GM10266 (cell line): Measurements from ENCODE around the gene MMP17.
A peak's percentile ranks its signal among the peaks of the same experiment; 100 is the strongest.
"Not testable (repeated sequence)": the region's sequence is repeated elsewhere in the genome, so short reads cannot be mapped to it uniquely, and the experiment has no call there.

ENCODE experiments used
- DNase-seq: peaks from one replicate; pipeline ENCODE4 v3.0.0; 2012; ENCODE audit errors: extremely low spot score
- TF ChIP-seq, protein P1 (sequence below): IDR thresholded peaks from 2 replicates; pipeline ENCODE4 v1.5.1; 2012; ENCODE audit warnings: mild to moderate bottlenecking, low read depth; ENCODE audit not compliant: control insufficient read depth, insufficient read depth; ENCODE audit errors: missing control alignments

Gene MMP17

DNA sequence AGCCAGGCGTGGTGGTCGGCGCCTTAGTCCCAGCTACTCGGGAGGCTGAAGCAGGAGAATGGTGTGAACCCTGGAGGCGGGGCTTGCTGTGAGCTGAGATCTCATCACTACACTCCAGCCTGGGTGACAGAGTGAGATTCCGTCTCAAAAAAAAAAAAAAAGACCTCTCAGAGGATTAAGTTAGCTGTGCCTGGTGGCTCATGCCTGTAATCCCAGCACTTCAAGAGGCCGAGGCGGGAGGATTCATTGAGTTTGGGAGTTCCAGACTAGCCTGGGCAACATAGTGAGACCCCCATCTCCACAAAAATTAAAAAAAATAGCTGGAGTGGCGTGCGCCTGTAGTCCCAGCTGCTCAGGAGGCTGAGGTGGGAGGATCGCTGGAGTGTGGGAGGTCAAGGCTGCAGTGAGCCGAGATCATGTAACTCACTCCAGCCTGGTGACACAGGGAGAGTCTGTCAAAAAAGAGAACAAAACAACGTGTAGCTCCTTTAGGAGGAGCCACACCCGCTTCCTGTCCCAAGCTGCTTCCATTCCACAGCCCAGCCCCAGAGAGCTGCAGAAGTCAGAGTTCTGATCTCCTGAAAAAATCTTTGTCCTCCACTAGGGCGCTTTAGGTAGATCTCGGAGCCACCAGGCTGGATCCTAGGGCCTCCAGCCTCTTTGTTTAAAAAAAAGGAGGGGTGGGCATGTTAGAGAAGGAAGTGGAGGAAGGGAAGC is 54.8 kb downstream of the MMP17 start:
- TF ChIP-seq, protein P1, sequence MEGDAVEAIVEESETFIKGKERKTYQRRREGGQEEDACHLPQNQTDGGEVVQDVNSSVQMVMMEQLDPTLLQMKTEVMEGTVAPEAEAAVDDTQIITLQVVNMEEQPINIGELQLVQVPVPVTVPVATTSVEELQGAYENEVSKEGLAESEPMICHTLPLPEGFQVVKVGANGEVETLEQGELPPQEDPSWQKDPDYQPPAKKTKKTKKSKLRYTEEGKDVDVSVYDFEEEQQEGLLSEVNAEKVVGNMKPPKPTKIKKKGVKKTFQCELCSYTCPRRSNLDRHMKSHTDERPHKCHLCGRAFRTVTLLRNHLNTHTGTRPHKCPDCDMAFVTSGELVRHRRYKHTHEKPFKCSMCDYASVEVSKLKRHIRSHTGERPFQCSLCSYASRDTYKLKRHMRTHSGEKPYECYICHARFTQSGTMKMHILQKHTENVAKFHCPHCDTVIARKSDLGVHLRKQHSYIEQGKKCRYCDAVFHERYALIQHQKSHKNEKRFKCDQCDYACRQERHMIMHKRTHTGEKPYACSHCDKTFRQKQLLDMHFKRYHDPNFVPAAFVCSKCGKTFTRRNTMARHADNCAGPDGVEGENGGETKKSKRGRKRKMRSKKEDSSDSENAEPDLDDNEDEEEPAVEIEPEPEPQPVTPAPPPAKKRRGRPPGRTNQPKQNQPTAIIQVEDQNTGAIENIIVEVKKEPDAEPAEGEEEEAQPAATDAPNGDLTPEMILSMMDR, result no peak
- no peak for DNase-seq

DNA sequence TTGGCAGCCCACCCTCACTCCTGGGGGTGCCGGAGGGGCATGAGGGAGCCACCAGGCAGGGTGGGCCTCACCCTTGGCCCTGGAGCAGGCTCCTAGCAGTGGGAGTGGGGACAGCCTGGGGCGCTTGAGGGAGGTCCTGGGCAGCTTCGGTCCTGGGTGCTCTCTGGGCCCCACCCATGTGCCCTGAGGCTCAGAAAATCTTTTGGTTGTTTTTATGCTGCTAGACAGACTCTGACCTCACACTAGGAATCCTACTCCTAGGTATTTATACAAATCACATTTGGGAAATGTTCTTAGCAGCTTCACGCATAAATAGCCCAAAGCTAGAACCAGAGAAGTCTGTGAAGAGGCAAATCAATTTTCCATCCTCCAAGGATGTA is 55.3 kb downstream of the MMP17 start:
- TF ChIP-seq, protein P1, result no peak
- DNase-seq, result no peak

DNA sequence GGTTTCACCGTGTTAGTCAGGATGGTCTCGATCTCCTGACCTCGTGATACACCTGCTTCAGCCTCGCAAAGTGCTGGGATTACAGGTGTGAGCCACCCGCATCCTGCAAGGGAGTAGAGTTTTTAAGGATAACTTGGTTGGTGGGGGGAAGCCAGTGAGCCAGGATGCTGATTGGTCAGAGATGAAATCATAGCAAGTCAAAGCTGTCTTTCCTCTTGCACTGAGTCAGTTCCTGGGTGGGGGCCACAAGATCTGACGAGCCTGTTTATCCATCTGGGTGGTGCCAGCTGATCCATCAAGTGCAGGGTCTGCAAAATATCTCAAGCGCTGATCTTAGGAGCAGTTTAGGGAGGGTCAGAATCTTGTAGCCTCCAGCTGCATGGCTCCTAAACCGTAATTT is 56.9 kb downstream of the MMP17 start:
- DNase-seq, result not testable (repeated sequence)

DNA sequence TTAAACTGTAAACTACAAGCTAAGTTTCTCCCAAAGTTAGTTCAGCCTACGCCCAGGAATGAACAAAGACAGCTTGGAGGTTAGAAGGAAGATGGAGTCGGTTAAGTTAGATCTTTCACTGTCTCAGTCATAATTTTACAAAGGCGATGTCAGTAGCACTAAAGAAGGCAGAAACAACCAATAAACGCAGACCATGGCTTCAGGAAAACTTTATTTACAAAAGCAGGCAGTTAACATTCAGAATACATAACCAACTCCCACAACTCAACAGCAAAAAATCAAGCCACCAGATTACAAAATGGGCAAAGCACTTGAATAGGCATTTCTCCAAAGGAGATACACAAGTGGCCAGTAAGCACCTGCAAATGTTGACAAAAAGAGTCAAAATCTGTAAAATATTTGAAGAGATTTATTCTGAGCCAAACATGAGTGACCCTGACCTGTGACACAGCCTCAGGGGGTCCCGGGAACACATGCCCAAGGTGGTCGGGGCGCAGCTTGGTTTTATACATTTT is 57.4 kb downstream of the MMP17 start:
- TF ChIP-seq, protein P1, result no peak
- no peak for DNase-seq

DNA sequence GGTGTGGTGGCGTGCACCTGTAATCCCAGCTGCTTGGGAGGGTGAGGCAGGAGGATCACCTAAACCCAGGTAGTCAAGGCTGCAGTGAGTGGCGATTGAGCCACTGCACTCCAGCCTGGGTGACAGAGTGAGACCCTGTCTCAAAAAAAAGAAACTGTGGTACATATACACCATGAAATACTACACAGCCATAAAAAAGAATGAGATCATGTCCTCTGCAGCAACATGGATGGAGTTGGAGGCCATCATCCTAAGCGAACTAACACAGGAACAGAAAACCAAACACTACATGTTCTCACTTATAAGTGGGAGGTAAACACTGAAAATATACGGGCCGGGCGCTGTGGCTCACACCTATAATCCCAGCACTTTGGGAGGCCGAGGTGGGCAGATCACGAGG is 63.5 kb downstream of the MMP17 start:
- DNase-seq, result not testable (repeated sequence)

DNA sequence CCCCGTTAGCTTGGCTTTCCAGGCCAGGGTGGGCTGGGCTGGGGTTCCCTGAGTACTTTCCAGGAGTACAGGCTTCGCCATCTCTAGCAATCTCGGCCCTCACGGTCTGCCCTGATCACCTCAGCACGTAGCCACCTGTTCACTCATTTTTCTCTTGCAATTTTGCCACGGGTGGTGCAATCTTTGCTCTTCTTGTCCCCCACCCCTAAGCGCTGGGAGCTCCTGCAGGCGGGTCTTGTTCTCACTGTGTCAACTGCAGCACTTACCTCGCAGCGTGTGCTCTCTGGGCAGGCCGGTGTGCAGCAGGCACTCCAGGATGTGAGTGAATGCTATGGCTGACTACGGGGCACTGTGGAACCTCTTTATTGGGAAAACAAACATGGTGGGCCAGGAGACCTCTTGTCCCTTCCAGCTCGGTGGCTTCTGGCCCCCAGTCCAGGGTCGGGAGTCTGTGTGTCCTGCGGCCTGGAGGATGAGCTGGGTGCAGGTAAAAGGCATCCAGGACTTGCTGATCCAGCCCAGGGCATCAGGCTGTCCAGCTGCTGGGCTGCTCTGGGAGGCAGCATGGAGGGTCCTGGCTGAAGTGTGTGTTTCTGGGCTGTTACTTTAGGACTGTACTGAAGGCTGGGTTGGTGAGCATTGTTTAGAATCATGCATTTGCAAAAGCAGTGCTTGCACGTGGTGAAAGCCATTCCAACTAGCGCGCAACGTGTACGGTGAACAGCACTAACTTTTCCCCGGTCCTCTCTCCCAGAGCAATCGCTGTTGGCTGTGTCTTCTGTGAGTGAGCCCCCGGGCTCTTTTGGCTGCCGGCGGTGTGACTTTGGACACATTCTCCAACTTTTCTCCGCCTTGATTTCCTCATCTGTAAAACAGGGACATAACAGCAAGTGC is 64.8 kb downstream of the MMP17 start:
- DNase-seq, result no peak
- TF ChIP-seq, protein P1, result no peak

DNA sequence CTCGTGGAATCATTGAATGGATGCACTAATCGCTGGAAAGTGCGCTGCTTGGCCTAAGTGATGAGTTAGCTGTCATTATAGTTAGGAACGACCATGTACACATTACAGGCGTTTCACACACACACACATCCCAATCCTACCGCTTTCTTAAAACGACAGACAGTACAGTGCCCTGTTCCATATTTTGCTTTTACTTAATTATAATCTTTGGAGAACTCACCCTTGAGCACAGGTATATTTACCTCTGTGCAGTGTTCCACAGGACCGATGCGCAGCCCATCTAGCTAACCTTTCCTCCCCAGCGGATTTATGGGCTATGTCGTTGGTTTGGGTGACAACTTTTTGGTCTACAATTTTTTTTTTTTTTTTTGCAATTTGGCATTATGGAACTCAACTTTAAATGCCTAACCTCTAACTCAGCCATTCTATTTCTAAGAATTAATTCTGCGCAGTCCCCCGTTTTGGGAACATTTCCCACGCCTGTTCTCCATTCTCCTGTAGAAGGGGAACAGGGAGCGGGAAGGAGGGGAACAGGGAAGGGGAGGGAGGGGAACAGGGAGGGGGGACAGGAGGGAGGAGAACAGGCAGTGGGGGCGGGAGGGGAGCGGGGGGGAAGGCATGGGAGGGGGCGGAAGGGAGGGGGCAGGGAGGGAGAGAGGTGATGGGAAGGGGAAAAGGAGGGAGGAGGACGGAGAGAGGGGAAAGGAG is 65.6 kb downstream of the MMP17 start:
- TF ChIP-seq, protein P1, result no peak
- DNase-seq, result no peak

DNA sequence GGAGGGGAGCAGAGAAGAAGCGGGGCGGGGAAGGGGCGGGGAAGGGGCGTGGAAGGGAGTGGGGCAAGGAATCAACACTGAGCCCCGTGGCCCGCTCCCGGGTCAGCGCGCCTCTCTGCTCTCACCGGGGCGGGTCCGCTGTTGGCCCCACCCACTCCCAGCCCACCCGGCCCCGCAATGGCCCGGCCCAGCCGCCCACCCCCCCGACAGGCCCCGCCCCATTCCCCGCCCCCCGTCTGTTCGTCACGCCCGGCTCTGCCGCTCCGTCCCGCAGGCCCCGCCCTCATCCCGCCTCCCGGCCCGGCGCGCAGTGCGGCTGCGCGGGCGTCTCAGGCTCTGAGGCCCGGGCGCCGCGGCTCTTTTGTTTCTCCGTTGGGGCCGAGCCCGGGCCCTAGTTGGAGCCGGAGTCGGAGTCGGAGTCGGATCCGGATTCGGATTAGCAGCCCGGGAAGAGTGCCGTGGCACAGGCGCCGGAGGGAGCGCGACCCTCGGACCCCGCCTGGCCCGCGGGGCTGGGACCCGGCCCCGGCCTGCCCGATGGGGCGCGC is 66.2 kb downstream of the MMP17 start, which contains the start of gene ULK1:
Gene ULK1, plus strand, starts transcription at position 310 of the 548 bp plus-strand sequence. CDS start 380 bp downstream, outside the sequence.
- TF ChIP-seq, protein P1, result no peak
- DNase-seq, result peak; percentile 100
